HepG2 (cell line): Measurements from ENCODE around the gene GPR137. TPM values are rescaled to one million over a fixed set of nuclear protein-coding genes. Genes with fewer than 3 reads are reported as not detected.

Source experiments
- KLF6 ChIP-seq: IDR thresholded peaks from 2 replicates; pipeline ENCODE4 v1.8.0; 2016; ENCODE audit warnings: missing biosample characterization, missing genetic modification reagents
- MAFF ChIP-seq: IDR thresholded peaks from 2 replicates; pipeline ENCODE4 v1.6.1; 2011; ENCODE audit warnings: low read depth, low read length, improper control_type of control experiment
- NFE2L1 ChIP-seq: sonication (generic); formaldehyde crosslinking; IDR thresholded peaks from 2 replicates; pipeline ENCODE4 v1.4.0; 2020; ENCODE audit warnings: missing genetic modification reagents, mild to moderate bottlenecking, borderline replicate concordance
- NONO ChIP-seq, 2 experiments: fragments of 450-650 bp in 1 of 2; sonication (generic) in 1 of 2; formaldehyde crosslinking in 1 of 2; IDR thresholded peaks in 1 of 2; conservative IDR thresholded peaks in 1 of 2; 2 replicates each; pipeline versions ENCODE4 v1.6.1 to v1.8.0; 2017 to 2022; ENCODE audit warnings: mild to moderate bottlenecking in 1 of 2, missing genetic modification reagents in 1 of 2, moderate library complexity in 1 of 2
- SALL2 ChIP-seq: sonication (generic); formaldehyde crosslinking; IDR thresholded peaks from 2 replicates; pipeline ENCODE4 v1.8.1; 2023; ENCODE audit warnings: mild to moderate bottlenecking, missing genetic modification reagents, inconsistent platforms
- STAG1 ChIP-seq: sonication (generic); formaldehyde crosslinking; IDR thresholded peaks from 2 replicates; pipeline ENCODE4 v1.4.0; 2020; ENCODE audit warnings: missing genetic modification reagents
- ZFP62 ChIP-seq: sonication (generic); formaldehyde crosslinking; IDR thresholded peaks from 2 replicates; pipeline ENCODE4 v1.4.0; 2020; ENCODE audit warnings: missing genetic modification reagents
- ZNF234 ChIP-seq: sonication (generic); formaldehyde crosslinking; conservative IDR thresholded peaks from 2 replicates; pipeline ENCODE4 v1.5.1; 2020; ENCODE audit warnings: mild to moderate bottlenecking, missing genetic modification reagents
- ZNF430 ChIP-seq: sonication (generic); formaldehyde crosslinking; IDR thresholded peaks from 2 replicates; pipeline ENCODE4 v1.9.0; 2021; ENCODE audit warnings: mild to moderate bottlenecking, missing genetic modification reagents
- ZSCAN12 ChIP-seq: sonication (generic); formaldehyde crosslinking; IDR thresholded peaks from 2 replicates; pipeline ENCODE4 v1.9.0; 2021; ENCODE audit warnings: mild to moderate bottlenecking, missing genetic modification reagents
- polyA plus RNA-seq, 8 experiments: library from polyadenylated mRNA; depleted of rRNA in 3 of 8; stranded (reverse) in 7 of 8; unstranded in 1 of 8; fragments of >200 nt; fragmentation: Illumina TruSeq in 4 of 8; extraction: Trizol in 4 of 8; gene quantifications; 2 replicates each; pipeline versions ENCODE4 v1.2.1 to v1.2.3, GENCODE V29; 2011 to 2016; ENCODE audit warnings: low read depth in 4 of 8, missing spikeins in 1 of 8, mixed read lengths in 1 of 8; ENCODE audit not compliant: insufficient read depth in 1 of 8
- total RNA-seq, 5 experiments: library from RNA; depleted of rRNA; stranded (reverse); fragments of >200 nt; fragmentation: Illumina TruSeq; extraction: Trizol; gene quantifications; 2 replicates each; pipeline ENCODE4 v1.2.3, GENCODE V29; 2016; ENCODE audit warnings: low read depth in 1 of 5
- TF ChIP-seq, protein P1 (sequence below), 2 experiments: sonication (generic) in 1 of 2; formaldehyde crosslinking in 1 of 2; IDR thresholded peaks; 2 replicates each; pipeline versions ENCODE4 v1.6.1 to v1.9.0; 2014 to 2022; ENCODE audit warnings: antibody characterized with exemption in 1 of 2, borderline replicate concordance in 1 of 2, inconsistent platforms in 1 of 2, low read depth in 1 of 2, missing genetic modification reagents in 1 of 2
- TF ChIP-seq, protein P2 (sequence below): sonication (generic); formaldehyde crosslinking; IDR thresholded peaks from 2 replicates; pipeline ENCODE4 v1.9.0; 2022; ENCODE audit warnings: low read depth, missing genetic modification reagents
- TF ChIP-seq, protein P3 (sequence below): sonication (generic); formaldehyde crosslinking; IDR thresholded peaks from 2 replicates; pipeline ENCODE4 v1.5.0; 2020; ENCODE audit warnings: mild to moderate bottlenecking, missing genetic modification reagents, borderline replicate concordance

Gene GPR137
- total and polyA plus RNA-seq, 2 of the 13 experiments (the other 11 are each of a cell fraction or from before 2014, with no cell fraction given) = 8.5 to 13.2 TPM

DNA sequence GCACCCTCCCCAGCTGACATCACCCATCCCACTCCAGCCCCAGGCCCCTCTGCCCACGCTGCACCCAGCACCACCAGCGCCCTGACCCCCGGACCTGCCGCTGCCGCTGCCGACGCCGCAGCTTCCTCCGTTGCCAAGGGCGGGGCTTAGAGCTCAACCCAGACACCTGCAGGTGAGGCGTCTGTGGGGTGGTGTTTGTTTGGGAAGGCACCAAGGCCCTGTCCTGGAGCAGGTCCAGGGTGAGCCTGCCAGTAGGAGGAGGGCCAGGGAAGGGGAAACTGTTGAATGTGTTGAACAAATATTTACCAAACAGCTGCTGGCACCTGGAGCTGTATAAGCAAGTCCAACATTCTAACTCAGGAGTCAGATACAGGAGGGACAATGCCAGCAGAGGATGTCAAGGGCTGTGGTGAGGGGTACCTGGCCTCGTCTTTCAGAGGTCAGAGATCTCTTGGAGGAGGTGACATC is 48.1 kb upstream of the GPR137 start (continued):
- TF ChIP-seq, protein P1, sequence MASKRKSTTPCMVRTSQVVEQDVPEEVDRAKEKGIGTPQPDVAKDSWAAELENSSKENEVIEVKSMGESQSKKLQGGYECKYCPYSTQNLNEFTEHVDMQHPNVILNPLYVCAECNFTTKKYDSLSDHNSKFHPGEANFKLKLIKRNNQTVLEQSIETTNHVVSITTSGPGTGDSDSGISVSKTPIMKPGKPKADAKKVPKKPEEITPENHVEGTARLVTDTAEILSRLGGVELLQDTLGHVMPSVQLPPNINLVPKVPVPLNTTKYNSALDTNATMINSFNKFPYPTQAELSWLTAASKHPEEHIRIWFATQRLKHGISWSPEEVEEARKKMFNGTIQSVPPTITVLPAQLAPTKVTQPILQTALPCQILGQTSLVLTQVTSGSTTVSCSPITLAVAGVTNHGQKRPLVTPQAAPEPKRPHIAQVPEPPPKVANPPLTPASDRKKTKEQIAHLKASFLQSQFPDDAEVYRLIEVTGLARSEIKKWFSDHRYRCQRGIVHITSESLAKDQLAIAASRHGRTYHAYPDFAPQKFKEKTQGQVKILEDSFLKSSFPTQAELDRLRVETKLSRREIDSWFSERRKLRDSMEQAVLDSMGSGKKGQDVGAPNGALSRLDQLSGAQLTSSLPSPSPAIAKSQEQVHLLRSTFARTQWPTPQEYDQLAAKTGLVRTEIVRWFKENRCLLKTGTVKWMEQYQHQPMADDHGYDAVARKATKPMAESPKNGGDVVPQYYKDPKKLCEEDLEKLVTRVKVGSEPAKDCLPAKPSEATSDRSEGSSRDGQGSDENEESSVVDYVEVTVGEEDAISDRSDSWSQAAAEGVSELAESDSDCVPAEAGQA (IDR thresholded peaks at IDR 0.05; ENCODE audit: low read depth) = no peak
- TF ChIP-seq, protein P1 (CRISPR knock-in tag; IDR thresholded peaks at IDR 0.05; ENCODE audit: borderline replicate concordance) = no peak
- TF ChIP-seq, protein P2, sequence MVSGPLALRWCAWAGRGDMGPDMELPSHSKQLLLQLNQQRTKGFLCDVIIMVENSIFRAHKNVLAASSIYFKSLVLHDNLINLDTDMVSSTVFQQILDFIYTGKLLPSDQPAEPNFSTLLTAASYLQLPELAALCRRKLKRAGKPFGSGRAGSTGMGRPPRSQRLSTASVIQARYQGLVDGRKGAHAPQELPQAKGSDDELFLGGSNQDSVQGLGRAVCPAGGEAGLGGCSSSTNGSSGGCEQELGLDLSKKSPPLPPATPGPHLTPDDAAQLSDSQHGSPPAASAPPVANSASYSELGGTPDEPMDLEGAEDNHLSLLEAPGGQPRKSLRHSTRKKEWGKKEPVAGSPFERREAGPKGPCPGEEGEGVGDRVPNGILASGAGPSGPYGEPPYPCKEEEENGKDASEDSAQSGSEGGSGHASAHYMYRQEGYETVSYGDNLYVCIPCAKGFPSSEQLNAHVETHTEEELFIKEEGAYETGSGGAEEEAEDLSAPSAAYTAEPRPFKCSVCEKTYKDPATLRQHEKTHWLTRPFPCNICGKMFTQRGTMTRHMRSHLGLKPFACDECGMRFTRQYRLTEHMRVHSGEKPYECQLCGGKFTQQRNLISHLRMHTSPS (CRISPR knock-in tag) = peak; percentile 80; the same call in 1 of the 2 replicates
- peak; percentile 86; the same call in 1 of the 2 replicates for TF ChIP-seq ZNF430 (CRISPR knock-in tag)
- TF ChIP-seq KLF6 (CRISPR knock-in tag) = peak; percentile 56; the same call in 1 of the 2 replicates
- TF ChIP-seq ZNF234 (CRISPR knock-in tag) = no peak
- TF ChIP-seq ZSCAN12 (CRISPR knock-in tag) = no peak
- TF ChIP-seq MAFF = no peak
- 0 out of 2 replicates have a peak, but pooled peaks have one; percentile 40 for TF ChIP-seq SALL2 (CRISPR knock-in tag)
- no peak for TF ChIP-seq ZFP62
- TF ChIP-seq NONO (IDR thresholded peaks at IDR 0.05) = no peak
- TF ChIP-seq NONO (CRISPR knock-in tag; conservative IDR thresholded peaks at IDR 0.05) = peak; percentile 85
- no peak for TF ChIP-seq STAG1 (CRISPR knock-in tag)
- no peak for TF ChIP-seq NFE2L1
- TF ChIP-seq, protein P3, sequence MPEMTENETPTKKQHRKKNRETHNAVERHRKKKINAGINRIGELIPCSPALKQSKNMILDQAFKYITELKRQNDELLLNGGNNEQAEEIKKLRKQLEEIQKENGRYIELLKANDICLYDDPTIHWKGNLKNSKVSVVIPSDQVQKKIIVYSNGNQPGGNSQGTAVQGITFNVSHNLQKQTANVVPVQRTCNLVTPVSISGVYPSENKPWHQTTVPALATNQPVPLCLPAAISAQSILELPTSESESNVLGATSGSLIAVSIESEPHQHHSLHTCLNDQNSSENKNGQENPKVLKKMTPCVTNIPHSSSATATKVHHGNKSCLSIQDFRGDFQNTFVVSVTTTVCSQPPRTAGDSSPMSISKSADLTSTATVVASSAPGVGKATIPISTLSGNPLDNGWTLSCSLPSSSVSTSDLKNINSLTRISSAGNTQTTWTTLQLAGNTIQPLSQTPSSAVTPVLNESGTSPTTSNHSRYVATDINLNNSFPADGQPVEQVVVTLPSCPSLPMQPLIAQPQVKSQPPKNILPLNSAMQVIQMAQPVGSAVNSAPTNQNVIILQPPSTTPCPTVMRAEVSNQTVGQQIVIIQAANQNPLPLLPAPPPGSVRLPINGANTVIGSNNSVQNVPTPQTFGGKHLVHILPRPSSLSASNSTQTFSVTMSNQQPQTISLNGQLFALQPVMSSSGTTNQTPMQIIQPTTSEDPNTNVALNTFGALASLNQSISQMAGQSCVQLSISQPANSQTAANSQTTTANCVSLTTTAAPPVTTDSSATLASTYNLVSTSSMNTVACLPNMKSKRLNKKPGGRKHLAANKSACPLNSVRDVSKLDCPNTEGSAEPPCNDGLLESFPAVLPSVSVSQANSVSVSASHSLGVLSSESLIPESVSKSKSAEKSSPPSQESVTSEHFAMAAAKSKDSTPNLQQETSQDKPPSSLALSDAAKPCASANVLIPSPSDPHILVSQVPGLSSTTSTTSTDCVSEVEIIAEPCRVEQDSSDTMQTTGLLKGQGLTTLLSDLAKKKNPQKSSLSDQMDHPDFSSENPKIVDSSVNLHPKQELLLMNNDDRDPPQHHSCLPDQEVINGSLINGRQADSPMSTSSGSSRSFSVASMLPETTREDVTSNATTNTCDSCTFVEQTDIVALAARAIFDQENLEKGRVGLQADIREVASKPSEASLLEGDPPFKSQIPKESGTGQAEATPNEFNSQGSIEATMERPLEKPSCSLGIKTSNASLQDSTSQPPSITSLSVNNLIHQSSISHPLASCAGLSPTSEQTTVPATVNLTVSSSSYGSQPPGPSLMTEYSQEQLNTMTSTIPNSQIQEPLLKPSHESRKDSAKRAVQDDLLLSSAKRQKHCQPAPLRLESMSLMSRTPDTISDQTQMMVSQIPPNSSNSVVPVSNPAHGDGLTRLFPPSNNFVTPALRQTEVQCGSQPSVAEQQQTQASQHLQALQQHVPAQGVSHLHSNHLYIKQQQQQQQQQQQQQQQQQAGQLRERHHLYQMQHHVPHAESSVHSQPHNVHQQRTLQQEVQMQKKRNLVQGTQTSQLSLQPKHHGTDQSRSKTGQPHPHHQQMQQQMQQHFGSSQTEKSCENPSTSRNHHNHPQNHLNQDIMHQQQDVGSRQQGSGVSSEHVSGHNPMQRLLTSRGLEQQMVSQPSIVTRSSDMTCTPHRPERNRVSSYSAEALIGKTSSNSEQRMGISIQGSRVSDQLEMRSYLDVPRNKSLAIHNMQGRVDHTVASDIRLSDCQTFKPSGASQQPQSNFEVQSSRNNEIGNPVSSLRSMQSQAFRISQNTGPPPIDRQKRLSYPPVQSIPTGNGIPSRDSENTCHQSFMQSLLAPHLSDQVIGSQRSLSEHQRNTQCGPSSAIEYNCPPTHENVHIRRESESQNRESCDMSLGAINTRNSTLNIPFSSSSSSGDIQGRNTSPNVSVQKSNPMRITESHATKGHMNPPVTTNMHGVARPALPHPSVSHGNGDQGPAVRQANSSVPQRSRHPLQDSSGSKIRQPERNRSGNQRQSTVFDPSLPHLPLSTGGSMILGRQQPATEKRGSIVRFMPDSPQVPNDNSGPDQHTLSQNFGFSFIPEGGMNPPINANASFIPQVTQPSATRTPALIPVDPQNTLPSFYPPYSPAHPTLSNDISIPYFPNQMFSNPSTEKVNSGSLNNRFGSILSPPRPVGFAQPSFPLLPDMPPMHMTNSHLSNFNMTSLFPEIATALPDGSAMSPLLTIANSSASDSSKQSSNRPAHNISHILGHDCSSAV = no peak
